SH-SY5Y (cell line): ENCODE data around the gene RBM33.

Experiments
- GATA2 ChIP-seq: IDR thresholded peaks from 2 replicates; pipeline ENCODE4 v1.6.1; 2011; ENCODE audit warnings: mild to moderate bottlenecking, low read depth, low read length
- GATA3 ChIP-seq: IDR thresholded peaks from 2 replicates; pipeline ENCODE4 v1.6.1; 2011; ENCODE audit warnings: low read depth, mild to moderate bottlenecking, low read length, moderate library complexity

- TF ChIP-seq GATA2 (no peak), GATA3 (no peak)
Measured at GRCh38 chr7:155815332-155816191, 171.1 kb downstream of the RBM33 start.
